NCI-H1694 treated with DMSO at 0.1 percent for 48 hours (cell line): ENCODE measurements around the gene BTBD9.

ENCODE experiments used
- DNase-seq: peaks from one replicate; lab custom pipeline; 2025; lab: John Stamatoyannopoulos, UW

The BTBD9 gene

GRCh38 chr6:38194589-38194988 is 445.1 kb downstream of the BTBD9 start:
- no peak for DNase-seq

GRCh38 chr6:38194282-38194572 is 445.5 kb downstream of the BTBD9 start:
- DNase-seq, result no peak

GRCh38 chr6:38193481-38194281 is 446.0 kb downstream of the BTBD9 start:
- no peak for DNase-seq

- no peak for DNase-seq
Observed at GRCh38 chr6:38193051-38193450, 446.7 kb downstream of the BTBD9 start.

- DNase-seq, result no peak
Observed at GRCh38 chr6:38192487-38192886, 447.2 kb downstream of the BTBD9 start.

- no peak for DNase-seq
Observed at GRCh38 chr6:38192011-38192410, 447.7 kb downstream of the BTBD9 start.

- no peak for DNase-seq
Observed at GRCh38 chr6:38191418-38191817, 448.3 kb downstream of the BTBD9 start.

GRCh38 chr6:38188677-38189335 is 450.9 kb downstream of the BTBD9 start:
- DNase-seq, result no peak

- DNase-seq, result no peak
Observed at GRCh38 chr6:38187811-38188590, 451.7 kb downstream of the BTBD9 start.

- DNase-seq, result no peak
Observed at GRCh38 chr6:38187325-38187724, 452.4 kb downstream of the BTBD9 start.

GRCh38 chr6:38185752-38186151 is 454.0 kb downstream of the BTBD9 start:
- no peak for DNase-seq

GRCh38 chr6:38185244-38185643 is 454.5 kb downstream of the BTBD9 start:
- no peak for DNase-seq

- DNase-seq, result no peak
Observed at GRCh38 chr6:38184585-38185080, 455.1 kb downstream of the BTBD9 start.

GRCh38 chr6:38183856-38184584 is 455.7 kb downstream of the BTBD9 start:
- DNase-seq, result no peak

GRCh38 chr6:38182426-38182825 is 457.3 kb downstream of the BTBD9 start:
- no peak for DNase-seq

- no peak for DNase-seq
Observed at GRCh38 chr6:38180586-38180985, 459.1 kb downstream of the BTBD9 start.

- DNase-seq, result no peak
Observed at GRCh38 chr6:38179794-38180430, 459.8 kb downstream of the BTBD9 start.

GRCh38 chr6:38179300-38179699 is 460.4 kb downstream of the BTBD9 start:
- DNase-seq, result no peak

GRCh38 chr6:38178584-38178886 is 461.2 kb downstream of the BTBD9 start:
- no peak for DNase-seq

- DNase-seq, result no peak
Observed at GRCh38 chr6:38177882-38178583, 461.7 kb downstream of the BTBD9 start.
